Smooth muscle cell (in vitro differentiated cells): Measurements from ENCODE around the gene TSPAN14. TPM values are rescaled to one million over a fixed set of nuclear protein-coding genes. Genes with fewer than 3 reads are reported as not detected.

Experiments
- DNase-seq: peaks from one replicate; lab custom pipeline; 2025; ENCODE audit not compliant: unreplicated experiment; lab: John Stamatoyannopoulos, UW
- H2AFZ ChIP-seq: fragments of 200-600 bp; sonication (generic); 2 replicates; pipeline ENCODE4 v1.6.0; 2016; ENCODE audit warnings: antibody characterized with exemption, low read depth, mild to moderate bottlenecking
- H3F3A ChIP-seq: fragments of 200-600 bp; sonication (generic); 2 replicates; pipeline ENCODE4 v1.6.0; 2017; ENCODE audit warnings: antibody characterized with exemption, low read depth
- H3K27ac ChIP-seq: fragments of 200-600 bp; sonication (generic); 2 replicates; pipeline ENCODE4 v1.5.1; 2016; ENCODE audit warnings: low read depth, mild to moderate bottlenecking
- H3K27me3 ChIP-seq: fragments of 200-600 bp; sonication (generic); 2 replicates; pipeline ENCODE4 v1.6.1; 2016; ENCODE audit warnings: low read depth, mild to moderate bottlenecking
- H3K36me3 ChIP-seq: fragments of 200-600 bp; sonication (generic); 2 replicates; pipeline ENCODE4 v1.5.1; 2016; ENCODE audit warnings: low read depth
- H3K4me1 ChIP-seq: fragments of 200-600 bp; sonication (generic); 2 replicates; pipeline ENCODE4 v1.5.1; 2016; ENCODE audit warnings: low read depth
- H3K4me2 ChIP-seq: fragments of 200-600 bp; sonication (generic); 2 replicates; pipeline ENCODE4 v1.6.0; 2016; ENCODE audit warnings: mild to moderate bottlenecking
- H3K4me3 ChIP-seq: fragments of 200-600 bp; sonication (generic); 2 replicates; pipeline ENCODE4 v1.5.1; 2016; ENCODE audit warnings: mild to moderate bottlenecking
- H3K79me2 ChIP-seq: fragments of 200-600 bp; sonication (generic); 2 replicates; pipeline ENCODE4 v1.6.0; 2016; ENCODE audit warnings: low read depth, mild to moderate bottlenecking
- H3K9ac ChIP-seq: fragments of 200-600 bp; sonication (generic); 2 replicates; pipeline ENCODE4 v1.6.0; 2016; ENCODE audit warnings: low read depth
- H3K9me3 ChIP-seq: fragments of 200-600 bp; sonication (generic); replicated peaks from 2 replicates; pipeline ENCODE4 v1.5.1; 2016; ENCODE audit warnings: low read depth
- H4K20me1 ChIP-seq: fragments of 200-600 bp; sonication (generic); 2 replicates; pipeline ENCODE4 v1.6.0; 2016; ENCODE audit warnings: low read depth
- CTCF ChIP-seq: fragments of 200-600 bp; sonication (generic); IDR thresholded peaks from 2 replicates; pipeline ENCODE4 v1.5.1; 2017; ENCODE audit warnings: borderline replicate concordance, mild to moderate bottlenecking, antibody characterized with exemption; ENCODE audit not compliant: insufficient read depth, poor library complexity, severe bottlenecking
- WGBS: methylation state at CpG from one replicate; pipeline ENCODE4 v1.1.7; 2016; ENCODE audit warnings: low lambda C conversion rate; 5-methylcytosine and 5-hydroxymethylcytosine counted together
- polyA plus RNA-seq: library from polyadenylated mRNA; unstranded; fragments of >200 nt; fragmentation: Nextera tagmentation; extraction: Ambion mirVana; gene quantifications from 2 replicates; pipeline ENCODE4 v1.2.1, GENCODE V29; 2016
- total RNA-seq: library from RNA; depleted of rRNA; stranded (reverse); fragments of >200 nt; gene quantifications from 2 replicates; pipeline ENCODE4 v1.2.3, GENCODE V29; 2014

TSPAN14 gene
- total and polyA plus RNA-seq, 2 experiments from 2014 or later = 42.7 to 46.3 TPM

GRCh38 chr10:80473096-80473657 is 19.1 kb downstream of the TSPAN14 start:
- Histone ChIP-seq H3K36me3 (no peaks in the 10 kb centered on the region), H3K79me2 (peaks cover 65% of the 10 kb centered on the region), H3K27me3 (no peaks in the 10 kb centered on the region), H2AFZ (no peak overlapping the region), H3K4me3 (no peak overlapping the region), H3K27ac (peak overlapping the region; percentile 95), H3K9ac (no peak overlapping the region), H3F3A (peaks cover 20% of the 10 kb centered on the region), H3K4me1 (peaks cover 27% of the 10 kb centered on the region), H3K9me3 (no peaks in the 10 kb centered on the region), H4K20me1 (peaks cover 36% of the 10 kb centered on the region), H3K4me2 (no peak overlapping the region)
- 86% methylated on average over 3 of the region's 3 CpGs for WGBS
- no peak for TF ChIP-seq CTCF
- DNase-seq = no peak

GRCh38 chr10:80473692-80474596 is 19.8 kb downstream of the TSPAN14 start:
- peaks cover 63% of the 10 kb centered on the region for H3K79me2 ChIP-seq
- peaks cover 19% of the 10 kb centered on the region for H3K4me1 ChIP-seq
- WGBS = 66% methylated on average over 7 of the region's 8 CpGs
- H3F3A ChIP-seq = peaks cover 25% of the 10 kb centered on the region
- H3K36me3 ChIP-seq = no peaks in the 10 kb centered on the region
- H3K27me3 ChIP-seq = no peaks in the 10 kb centered on the region
- H3K4me3 ChIP-seq = no peak overlapping the region
- peak overlapping the region; percentile 47 for H3K9ac ChIP-seq
- H3K4me2 ChIP-seq = peak overlapping the region; percentile 56
- no peaks in the 10 kb centered on the region for H3K9me3 ChIP-seq
- peaks cover 31% of the 10 kb centered on the region for H4K20me1 ChIP-seq
- no peak for TF ChIP-seq CTCF
- no peak for DNase-seq
- no peak overlapping the region for H2AFZ ChIP-seq
- H3K27ac ChIP-seq = peak overlapping the region; percentile 95

GRCh38 chr10:80474597-80474910 is 20.4 kb downstream of the TSPAN14 start:
- Histone ChIP-seq H3K4me3 (no peak overlapping the region), H3K9me3 (no peaks in the 10 kb centered on the region), H3K4me2 (no peak overlapping the region), H3K4me1 (peaks cover 19% of the 10 kb centered on the region), H3K9ac (no peak overlapping the region), H4K20me1 (peaks cover 31% of the 10 kb centered on the region), H3K79me2 (peaks cover 59% of the 10 kb centered on the region), H3K36me3 (no peaks in the 10 kb centered on the region), H3K27ac (peak overlapping the region; percentile 95), H3F3A (peaks cover 25% of the 10 kb centered on the region), H3K27me3 (no peaks in the 10 kb centered on the region), H2AFZ (no peak overlapping the region)
- WGBS = 43% methylated on average over 2 of the region's 2 CpGs
- TF ChIP-seq CTCF = no peak
- no peak for DNase-seq
